Keratinocyte (primary cell): Measurements from ENCODE around the gene STRBP. TPM values are rescaled to one million over a fixed set of nuclear protein-coding genes. Genes with fewer than 3 reads are reported as not detected.

Experiments used
- DNase-seq: peaks from one replicate; pipeline ENCODE4 v3.0.0-alpha.2; 2011; ENCODE audit warnings: low read depth, missing footprints, low spot score
- FAIRE-seq: peaks from 2 replicates; lab custom pipeline; 2011; peaks lifted over from hg19 to GRCh38; lab: Jason Lieb, UNC
- H2AFZ ChIP-seq: 2 replicates; pipeline ENCODE4 v1.6.0; 2012; ENCODE audit warnings: low read length, control low read depth, inconsistent platforms; ENCODE audit not compliant: control insufficient read depth
- H3K27ac ChIP-seq: 2 replicates; pipeline ENCODE4 v1.5.1; 2011; ENCODE audit warnings: low read length; ENCODE audit not compliant: control insufficient read depth, insufficient read depth
- H3K27me3 ChIP-seq: 3 replicates; pipeline ENCODE4 v1.6.0; 2011; ENCODE audit warnings: low read length; ENCODE audit not compliant: control insufficient read depth, insufficient read depth; ENCODE audit errors: extremely low read depth
- H3K36me3 ChIP-seq, 2 experiments: 2 replicates in 1 of 2; 3 replicates in 1 of 2; pipeline ENCODE4 v1.5.1; 2011; ENCODE audit warnings: low read length in 2 of 2, mild to moderate bottlenecking in 1 of 2; ENCODE audit not compliant: control insufficient read depth in 2 of 2, insufficient read depth in 2 of 2; ENCODE audit errors: extremely low read depth in 1 of 2
- H3K4me1 ChIP-seq: 3 replicates; pipeline ENCODE4 v1.5.1; 2011; ENCODE audit warnings: low read length; ENCODE audit not compliant: control insufficient read depth, insufficient read depth; ENCODE audit errors: extremely low read depth
- H3K4me2 ChIP-seq: 3 replicates; pipeline ENCODE4 v1.6.0; 2011; ENCODE audit warnings: low read depth, low read length; ENCODE audit not compliant: control insufficient read depth, insufficient read depth; ENCODE audit errors: extremely low read depth
- H3K4me3 ChIP-seq, 3 experiments: fragments of 200-600 bp in 1 of 3; sonication (generic) in 1 of 3; 2 replicates in 2 of 3; 3 replicates in 1 of 3; pipeline ENCODE4 v1.5.1; 2011 to 2016; ENCODE audit warnings: low read length in 3 of 3, mild to moderate bottlenecking in 3 of 3, control low read depth in 2 of 3, inconsistent platforms in 1 of 3, low read depth in 1 of 3, mixed read lengths in 1 of 3, mixed run types in 1 of 3, moderate library complexity in 1 of 3; ENCODE audit not compliant: control insufficient read depth in 2 of 3, insufficient read depth in 2 of 3; ENCODE audit errors: extremely low read depth in 1 of 3
- H3K79me2 ChIP-seq: 2 replicates; pipeline ENCODE4 v1.6.0; 2012; ENCODE audit warnings: low read length; ENCODE audit not compliant: control insufficient read depth, insufficient read depth
- H3K9ac ChIP-seq: 3 replicates; pipeline ENCODE4 v1.6.0; 2011; ENCODE audit warnings: low read length; ENCODE audit not compliant: control insufficient read depth, insufficient read depth; ENCODE audit errors: extremely low read depth
- H3K9me1 ChIP-seq: 3 replicates; pipeline ENCODE4 v1.6.0; 2011; ENCODE audit warnings: low read length; ENCODE audit not compliant: control insufficient read depth, insufficient read depth; ENCODE audit errors: extremely low read depth
- H3K9me3 ChIP-seq: 2 replicates; pipeline ENCODE4 v1.5.1; 2012; ENCODE audit warnings: low read depth, low read length; ENCODE audit not compliant: control insufficient read depth
- H4K20me1 ChIP-seq: 3 replicates; pipeline ENCODE4 v1.6.0; 2011; ENCODE audit warnings: low read length; ENCODE audit not compliant: control insufficient read depth, insufficient read depth; ENCODE audit errors: extremely low read depth
- EZH2 ChIP-seq: IDR thresholded peaks from one replicate; pipeline ENCODE4 v1.6.1; 2012; ENCODE audit warnings: inconsistent platforms, mild to moderate bottlenecking, low read length, moderate library complexity
- dilution Hi-C: fragments of 300-500 bp; cut with MboI; formaldehyde crosslinking; loops from one replicate; pipeline ENCODE4 v1.7.0; 2020; ENCODE audit warnings: low sequenced_read_pairs; ENCODE audit not compliant: extremely low pct_ligation_motif_present
- polyA plus RNA-seq, 5 experiments: library from polyadenylated mRNA; depleted of rRNA in 3 of 5; stranded (reverse) in 3 of 5; stranded (forward) in 1 of 5; unstranded in 1 of 5; fragments of >200 nt; gene quantifications; 1 replicate in 1 of 5; 2 replicates in 3 of 5; 3 replicates in 1 of 5; pipeline versions ENCODE4 v1.2.1 to v1.2.3, GENCODE V29; 2011 to 2012; ENCODE audit warnings: missing spikeins in 2 of 5, low read depth in 1 of 5, low replicate concordance in 1 of 5
- TF ChIP-seq, protein P1 (sequence below), 3 experiments: IDR thresholded peaks in 1 of 3; conservative IDR thresholded peaks in 1 of 3; optimal IDR thresholded peaks in 1 of 3; 2 replicates in 2 of 3; 3 replicates in 1 of 3; pipeline versions ENCODE3 to v1.5.1; 2011; ENCODE audit warnings: low read length in 3 of 3, mild to moderate bottlenecking in 3 of 3, moderate library complexity in 2 of 3, control low read depth in 1 of 3, inconsistent platforms in 1 of 3; ENCODE audit not compliant: insufficient read depth in 2 of 3; ENCODE audit errors: extremely low read depth in 1 of 3

STRBP gene
- polyA plus RNA-seq, 1 donor (not counting 4 experiments of a cell fraction or from before 2014, with no cell fraction given): 11.3 TPM

GRCh38 chr9:123260340-123260739 is 8.0 kb downstream of the STRBP start:
- Histone ChIP-seq H3K9ac (no peak overlapping the region), H3K79me2 (no peaks in the 10 kb centered on the region), H3K9me3 (no peaks in the 10 kb centered on the region), H4K20me1 (no peaks in the 10 kb centered on the region), H3K9me1 (no peaks in the 10 kb centered on the region), H2AFZ (no peak overlapping the region), H3K4me1 (no peaks in the 10 kb centered on the region), H3K36me3 (no peaks in the 10 kb centered on the region), H3K4me2 (no peak overlapping the region), H3K27ac (no peak overlapping the region), H3K27me3 (no peaks in the 10 kb centered on the region), H3K4me3 (no peak overlapping the region)
- DNase-seq (no peak), FAIRE-seq (no peak)
- no peak for TF ChIP-seq EZH2
- TF ChIP-seq, protein P1, sequence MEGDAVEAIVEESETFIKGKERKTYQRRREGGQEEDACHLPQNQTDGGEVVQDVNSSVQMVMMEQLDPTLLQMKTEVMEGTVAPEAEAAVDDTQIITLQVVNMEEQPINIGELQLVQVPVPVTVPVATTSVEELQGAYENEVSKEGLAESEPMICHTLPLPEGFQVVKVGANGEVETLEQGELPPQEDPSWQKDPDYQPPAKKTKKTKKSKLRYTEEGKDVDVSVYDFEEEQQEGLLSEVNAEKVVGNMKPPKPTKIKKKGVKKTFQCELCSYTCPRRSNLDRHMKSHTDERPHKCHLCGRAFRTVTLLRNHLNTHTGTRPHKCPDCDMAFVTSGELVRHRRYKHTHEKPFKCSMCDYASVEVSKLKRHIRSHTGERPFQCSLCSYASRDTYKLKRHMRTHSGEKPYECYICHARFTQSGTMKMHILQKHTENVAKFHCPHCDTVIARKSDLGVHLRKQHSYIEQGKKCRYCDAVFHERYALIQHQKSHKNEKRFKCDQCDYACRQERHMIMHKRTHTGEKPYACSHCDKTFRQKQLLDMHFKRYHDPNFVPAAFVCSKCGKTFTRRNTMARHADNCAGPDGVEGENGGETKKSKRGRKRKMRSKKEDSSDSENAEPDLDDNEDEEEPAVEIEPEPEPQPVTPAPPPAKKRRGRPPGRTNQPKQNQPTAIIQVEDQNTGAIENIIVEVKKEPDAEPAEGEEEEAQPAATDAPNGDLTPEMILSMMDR (optimal IDR thresholded peaks at IDR 0.05 in 1 of 3, IDR thresholded peaks at IDR 0.05 in 1 of 3, conservative IDR thresholded peaks at IDR 0.05 in 1 of 3; ENCODE audit: extremely low read depth in 1 of 3, insufficient read depth in 2 of 3, low read length in 3 of 3): no peak
- dilution Hi-C loops: no loop called here

DNA sequence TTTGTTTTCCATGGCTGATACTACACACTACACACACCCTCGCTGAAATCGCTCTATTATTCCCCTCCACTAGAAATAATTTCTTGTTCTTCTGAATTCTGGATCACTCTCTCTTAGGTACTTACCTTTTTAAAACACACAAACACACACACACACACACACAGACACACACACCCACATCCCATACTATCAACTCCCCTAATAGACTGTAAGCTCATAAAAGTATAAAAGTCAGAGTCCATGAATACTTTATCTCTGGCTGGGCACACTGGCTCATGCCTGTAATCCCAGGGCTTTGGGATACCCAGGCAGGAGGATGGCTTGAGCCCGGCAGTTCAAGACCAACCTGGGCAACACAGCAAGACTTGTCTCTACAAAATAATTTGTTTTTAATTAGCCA is 11.1 kb downstream of the STRBP start:
- H3K4me1 ChIP-seq: no peaks in the 10 kb centered on the region
- H4K20me1 ChIP-seq: no peaks in the 10 kb centered on the region
- no peak overlapping the region for H3K4me2 ChIP-seq
- no peak for FAIRE-seq
- H3K79me2 ChIP-seq: no peaks in the 10 kb centered on the region
- H3K27ac ChIP-seq: no peak overlapping the region
- H3K9ac ChIP-seq: no peak overlapping the region
- H3K27me3 ChIP-seq: no peaks in the 10 kb centered on the region
- H3K9me3 ChIP-seq: no peaks in the 10 kb centered on the region
- DNase-seq: no peak
- no peaks in the 10 kb centered on the region for H3K36me3 ChIP-seq
- no peaks in the 10 kb centered on the region for H3K9me1 ChIP-seq
- TF ChIP-seq, protein P1 (optimal IDR thresholded peaks at IDR 0.05 in 1 of 3, IDR thresholded peaks at IDR 0.05 in 1 of 3, conservative IDR thresholded peaks at IDR 0.05 in 1 of 3; ENCODE audit: extremely low read depth in 1 of 3, insufficient read depth in 2 of 3, low read length in 3 of 3): no peak
- TF ChIP-seq EZH2: no peak
- no peak overlapping the region for H3K4me3 ChIP-seq
- no peak overlapping the region for H2AFZ ChIP-seq
- dilution Hi-C loops: no loop called here
